PC-9 (cell line): Measurements from ENCODE around the gene BTRC.

ENCODE experiments used
- CTCF ChIP-seq: fragments of 200-600 bp; sonication (generic); conservative IDR thresholded peaks from 2 replicates; pipeline ENCODE4 v1.6.1; 2017; ENCODE audit warnings: mixed run types, antibody characterized with exemption, mild to moderate bottlenecking, moderate library complexity
- EZH2 ChIP-seq: fragments of 200-600 bp; sonication (generic); IDR thresholded peaks from 2 replicates; pipeline ENCODE4 v1.8.0; 2017; ENCODE audit warnings: antibody characterized with exemption, low read depth

- TF ChIP-seq CTCF (no peak), EZH2 (no peak)
Measured at GRCh38 chr10:101411598-101411997, 57.6 kb downstream of the BTRC start.
